Smooth muscle cell of the brain vasculature (primary cell): ENCODE data around the gene GNB3.

Source experiments
- DNase-seq: peaks from one replicate; pipeline ENCODE4 v3.0.0-alpha.2; 2012; ENCODE audit warnings: low read depth, low spot score

The GNB3 gene

GRCh38 chr12:6837370-6838060 lies 3.2 kb upstream of the GNB3 start:
- DNase-seq: no peak

GRCh38 chr12:6838854-6839253 lies 1.9 kb upstream of the GNB3 start:
- no peak for DNase-seq

GRCh38 chr12:6839482-6840201 lies 1.1 kb upstream of the GNB3 start:
- DNase-seq: no peak

- DNase-seq: no peak
These were observed 395 bp upstream of the GNB3 start for GRCh38 chr12:6840330-6840729.

- no peak for DNase-seq
These were observed 1.4 kb downstream of the GNB3 start for GRCh38 chr12:6842075-6842474.

- no peak for DNase-seq
These were observed 2.6 kb downstream of the GNB3 start for GRCh38 chr12:6843118-6843902.

GRCh38 chr12:6845395-6845794 lies 4.7 kb downstream of the GNB3 start:
- DNase-seq: no peak

- DNase-seq: no peak
These were observed 5.7 kb downstream of the GNB3 start for GRCh38 chr12:6846316-6846869.

- DNase-seq: no peak
These were observed 7.0 kb downstream of the GNB3 start for GRCh38 chr12:6847676-6848075.

- DNase-seq: no peak
These were observed 8.7 kb downstream of the GNB3 start for GRCh38 chr12:6849427-6849826.

- DNase-seq: no peak
These were observed 9.3 kb downstream of the GNB3 start for GRCh38 chr12:6849976-6850560.

- DNase-seq: no peak
These were observed 10.0 kb downstream of the GNB3 start for GRCh38 chr12:6850796-6851152.

GRCh38 chr12:6851153-6851920 lies 10.6 kb downstream of the GNB3 start, which contains the start of gene CDCA3:
TSS of gene CDCA3 (minus strand) at chr12:6851286. CDS start at chr12:6850952, 334 bp downstream.
- DNase-seq: peak; percentile 95

GRCh38 chr12:6851921-6852650 lies 11.4 kb downstream of the GNB3 start, which contains the start of gene USP5:
TSS of gene USP5 (plus strand) at chr12:6852150. CDS start at chr12:6852180, 30 bp downstream.
- DNase-seq: peak; percentile 99

- DNase-seq: no peak
These were observed 12.1 kb downstream of the GNB3 start for GRCh38 chr12:6852651-6853354.

- no peak for DNase-seq
These were observed 12.9 kb downstream of the GNB3 start for GRCh38 chr12:6853626-6854025.

- no peak for DNase-seq
These were observed 13.3 kb downstream of the GNB3 start for GRCh38 chr12:6854036-6854435.

GRCh38 chr12:6855322-6855721 lies 14.6 kb downstream of the GNB3 start:
- no peak for DNase-seq

- no peak for DNase-seq
These were observed 18.1 kb downstream of the GNB3 start for GRCh38 chr12:6858799-6859198.

GRCh38 chr12:6860116-6860515 lies 19.4 kb downstream of the GNB3 start:
- DNase-seq: no peak
